Hematopoietic multipotent progenitor cell treated with erythropoietin and hydrocortisone succinate and interleukin-3 and kit ligand, for 17 days (in vitro differentiated cells): ENCODE results near the gene ENAH.

Source experiments
- DNase-seq: peaks from one replicate; pipeline ENCODE4 v3.0.0-alpha.2; 2015; ENCODE audit warnings: low spot score

The ENAH gene

DNA sequence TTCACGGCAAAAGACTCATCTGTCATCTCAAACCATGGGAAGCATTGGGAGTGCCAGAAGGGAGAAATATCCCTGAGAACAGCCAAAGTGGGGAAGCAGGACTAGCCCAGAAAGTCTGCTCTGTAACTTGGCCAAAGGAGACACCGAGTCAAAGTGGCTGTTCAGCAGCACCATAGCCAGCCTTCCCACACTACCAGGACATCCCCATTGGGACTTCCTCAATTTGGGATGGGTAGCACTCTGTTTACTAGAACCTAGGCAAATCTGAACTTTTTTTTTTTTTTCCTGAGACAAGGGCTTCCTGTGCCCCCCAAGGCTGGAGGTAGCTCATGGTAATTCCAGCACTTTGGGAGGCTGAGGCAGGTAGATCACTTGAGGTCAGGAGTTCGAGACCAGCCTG is 93.0 kb downstream of the ENAH start:
- DNase-seq, result no peak

- no peak for DNase-seq
Observed at GRCh38 chr1:225559326-225559725, 93.6 kb downstream of the ENAH start.

- DNase-seq, result no peak
Observed at GRCh38 chr1:225556694-225557093, 96.2 kb downstream of the ENAH start.

GRCh38 chr1:225555821-225556220 is 97.1 kb downstream of the ENAH start:
- DNase-seq, result no peak

DNA sequence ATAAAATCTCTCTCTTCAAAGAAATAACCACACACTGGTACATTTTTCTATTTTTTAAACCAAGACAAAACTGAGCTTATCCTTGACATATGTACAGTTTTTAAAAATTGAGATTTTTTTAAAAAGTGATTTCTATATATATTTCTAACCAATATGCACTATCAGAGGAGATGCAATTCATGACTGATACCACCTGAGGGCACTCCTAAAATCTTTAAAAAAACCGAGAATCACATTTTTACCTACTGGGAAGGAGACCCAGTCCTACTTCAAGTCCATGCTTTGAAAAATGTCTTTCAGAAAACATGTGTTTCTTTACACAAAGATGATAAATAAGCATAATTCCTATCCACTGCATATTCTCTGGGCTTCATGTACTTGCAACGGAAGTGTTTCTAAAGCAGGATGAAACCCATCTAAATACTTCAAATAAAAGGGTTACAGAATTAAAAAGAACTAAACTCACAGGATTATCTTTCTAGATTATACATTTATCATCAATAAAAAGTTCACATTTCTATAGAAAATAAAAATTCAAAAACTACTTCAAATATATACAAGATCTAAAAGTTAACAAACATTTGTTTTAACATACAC is 98.6 kb downstream of the ENAH start:
- no peak for DNase-seq

DNA sequence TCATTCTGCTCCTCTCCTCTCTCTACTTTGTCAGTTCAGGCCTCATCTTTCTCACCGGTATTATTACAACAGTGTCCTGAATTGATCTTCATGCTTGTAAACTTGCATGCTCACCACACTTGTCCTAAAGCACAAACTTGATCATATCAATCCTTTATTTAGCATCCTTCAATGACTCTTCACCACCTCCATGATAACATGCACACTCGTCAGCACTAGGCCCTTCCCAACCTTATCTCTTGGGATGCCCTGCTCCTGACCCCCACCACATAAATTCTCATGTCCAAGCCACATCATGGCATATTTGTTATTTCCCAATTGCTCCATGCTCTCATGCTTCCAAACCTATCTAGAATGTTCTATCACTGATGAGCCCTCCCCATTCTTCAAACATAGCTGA is 103.1 kb downstream of the ENAH start:
- DNase-seq, result no peak

DNA sequence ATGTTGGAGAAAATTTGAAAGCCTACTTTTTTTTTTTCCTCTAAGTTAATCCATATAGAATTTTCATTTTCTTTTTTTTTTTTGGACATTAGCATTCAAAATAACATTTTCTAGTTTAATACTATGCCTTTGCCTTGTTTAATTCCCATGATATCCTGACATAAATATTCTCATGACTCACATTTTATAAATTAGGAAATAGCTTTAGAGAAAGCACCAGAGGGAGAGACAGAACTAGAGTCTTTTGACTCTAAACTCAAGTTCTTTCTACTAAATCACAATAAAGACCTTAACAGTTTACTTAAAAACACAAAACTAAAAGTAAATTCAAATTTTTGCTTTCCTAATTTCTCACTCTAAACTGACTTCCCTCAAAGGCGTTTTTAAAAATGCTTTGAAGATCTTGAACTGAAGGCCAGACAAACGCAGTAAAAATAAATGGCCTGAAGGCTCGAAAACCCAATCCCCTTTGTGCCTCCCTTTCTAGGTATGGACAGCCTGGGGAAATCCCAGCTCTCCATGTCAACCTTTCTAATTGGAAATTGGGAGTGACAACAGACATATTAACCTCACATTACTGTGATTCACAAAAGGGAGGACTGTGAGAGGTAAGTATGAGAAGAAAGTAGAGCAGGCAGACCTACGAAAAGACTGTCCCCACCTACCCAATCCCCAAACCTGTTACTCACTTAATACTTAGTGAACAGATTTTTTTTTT is 104.6 kb downstream of the ENAH start:
- no peak for DNase-seq

DNA sequence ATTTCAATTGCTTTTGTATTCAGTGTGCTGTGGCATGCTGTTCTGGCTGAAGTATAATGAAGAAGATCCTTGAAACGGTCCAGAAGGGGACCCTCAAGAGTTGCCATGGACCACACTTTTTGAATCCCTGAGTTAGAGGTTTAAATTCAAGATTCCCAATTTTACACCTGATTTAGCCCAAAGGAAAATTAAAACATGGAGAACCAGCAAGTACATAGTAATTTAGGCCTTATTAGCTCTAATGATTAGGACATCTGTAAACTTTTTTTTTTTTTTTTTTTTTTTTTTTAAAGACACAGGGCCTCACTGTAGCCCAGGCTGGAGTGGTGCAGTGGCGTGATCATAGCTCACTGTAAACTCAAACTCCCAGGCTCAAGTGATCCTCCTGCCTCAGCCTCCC is 107.3 kb downstream of the ENAH start:
- DNase-seq, result no peak

GRCh38 chr1:225544924-225545323 is 108.0 kb downstream of the ENAH start:
- DNase-seq, result no peak

DNA sequence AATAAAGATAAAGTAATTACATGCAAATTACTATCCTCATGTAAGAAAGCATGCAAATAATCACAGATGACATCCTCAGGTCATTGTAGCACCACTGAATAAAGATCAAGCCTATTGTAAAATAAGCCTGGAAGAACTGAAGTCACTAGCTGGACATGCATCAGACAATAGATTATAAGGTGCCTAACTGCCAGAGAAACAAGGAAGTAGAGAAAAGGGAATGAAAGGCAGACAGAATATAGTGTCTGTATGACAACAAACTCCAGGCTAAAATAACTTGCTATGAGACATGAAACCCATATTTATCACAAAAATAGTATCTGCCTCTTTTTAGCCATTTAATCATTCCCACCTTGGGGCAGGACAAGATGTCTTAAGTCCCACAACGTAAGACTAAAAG is 108.7 kb downstream of the ENAH start:
- DNase-seq, result no peak

DNA sequence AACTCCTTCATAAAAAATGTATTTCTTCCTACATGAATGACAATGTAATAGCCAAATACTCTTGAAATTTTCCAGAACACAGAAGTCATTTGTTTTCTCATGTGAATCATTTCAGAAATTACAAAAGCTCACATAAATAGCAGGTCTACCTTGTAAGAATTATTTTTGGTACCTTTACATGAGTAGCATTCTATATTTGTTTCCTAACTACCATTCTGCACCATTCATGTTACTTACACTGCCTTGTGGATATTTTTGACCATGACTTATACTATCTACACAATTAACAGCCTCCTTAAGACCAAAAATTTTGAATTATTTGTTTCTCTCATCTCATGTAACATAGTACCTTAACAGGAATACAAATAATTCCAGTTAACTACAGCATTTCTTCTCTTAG is 109.6 kb downstream of the ENAH start:
- no peak for DNase-seq

GRCh38 chr1:225541383-225541782 is 111.5 kb downstream of the ENAH start:
- DNase-seq, result no peak

- no peak for DNase-seq
Observed at GRCh38 chr1:225539575-225539974, 113.3 kb downstream of the ENAH start.

- no peak for DNase-seq
Observed at GRCh38 chr1:225539069-225539468, 113.9 kb downstream of the ENAH start.

DNA sequence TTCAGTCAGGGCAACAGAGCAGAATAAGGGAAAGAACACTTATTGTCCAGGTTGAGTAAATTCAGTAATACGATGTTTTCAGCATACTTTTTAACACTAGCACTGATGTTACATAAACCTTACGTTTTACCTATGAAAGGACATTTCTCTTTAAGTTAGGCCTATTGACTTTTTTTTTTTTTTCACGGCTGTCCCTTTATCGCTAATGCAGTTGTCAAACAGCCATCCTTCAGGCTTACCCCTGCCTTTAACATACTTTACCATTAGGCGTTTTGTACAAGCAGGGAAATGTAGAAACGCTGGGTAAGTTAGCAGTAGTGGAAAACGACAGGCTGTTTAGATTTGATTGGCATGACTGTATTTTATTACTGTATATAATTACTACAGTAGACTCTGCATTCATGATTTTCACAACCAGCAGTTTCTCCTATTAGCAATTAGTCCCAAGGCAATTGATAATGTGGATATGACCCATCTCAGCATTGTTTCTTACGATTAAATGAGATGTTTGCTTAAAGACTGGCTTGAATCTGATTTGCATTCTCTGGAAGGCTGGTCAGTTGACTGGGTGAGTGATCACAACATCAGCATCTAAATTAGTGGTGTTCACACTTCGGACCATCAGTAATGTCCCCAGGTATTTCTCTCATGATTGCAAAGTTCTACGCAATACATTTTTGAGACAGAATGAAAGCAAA is 115.2 kb downstream of the ENAH start:
- no peak for DNase-seq

- DNase-seq, result no peak
Observed at GRCh38 chr1:225535280-225535679, 117.6 kb downstream of the ENAH start.

GRCh38 chr1:225534772-225535171 is 118.2 kb downstream of the ENAH start:
- DNase-seq, result no peak

GRCh38 chr1:225534135-225534534 is 118.8 kb downstream of the ENAH start:
- DNase-seq, result no peak

- no peak for DNase-seq
Observed at GRCh38 chr1:225533238-225533637, 119.7 kb downstream of the ENAH start.

- DNase-seq, result no peak
Observed at GRCh38 chr1:225532240-225532944, 120.5 kb downstream of the ENAH start.

DNA sequence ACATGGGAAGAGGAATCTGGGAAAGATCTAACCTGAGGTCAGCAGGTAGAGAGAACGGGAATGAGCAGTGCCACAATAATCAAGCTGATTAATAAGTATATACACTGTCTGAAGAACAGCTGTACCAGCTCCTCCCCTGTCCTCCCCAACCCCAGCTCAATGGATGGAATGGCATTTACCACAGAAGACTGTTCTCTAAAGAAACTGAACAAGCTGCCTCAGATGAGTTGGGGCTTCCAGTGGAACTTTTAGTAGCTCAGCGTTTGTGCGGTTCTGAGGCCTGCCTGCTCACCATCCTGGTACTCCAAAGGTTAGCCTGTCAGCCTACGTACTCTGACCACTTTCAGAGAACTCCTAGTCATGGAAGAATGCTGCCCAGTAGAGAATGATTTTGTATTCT is 123.2 kb downstream of the ENAH start:
- no peak for DNase-seq

DNA sequence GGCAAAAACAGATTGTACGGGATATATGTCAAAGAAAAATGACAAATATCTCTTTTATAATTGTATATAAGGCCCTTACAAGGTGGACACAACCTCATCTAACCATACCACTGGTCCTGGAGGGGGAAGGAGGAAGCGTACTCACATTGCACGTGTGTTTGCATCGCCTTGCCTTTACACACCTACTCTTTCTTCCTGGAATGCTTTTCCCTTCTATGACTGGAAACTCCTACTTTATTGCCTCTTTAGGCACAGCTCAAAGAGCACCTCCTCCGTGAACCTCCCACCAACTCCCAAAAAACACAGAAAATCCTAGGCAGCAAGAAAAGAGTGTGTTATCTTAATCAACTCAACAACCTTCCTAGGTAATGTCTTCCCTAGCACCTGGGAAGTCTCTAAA is 125.3 kb downstream of the ENAH start:
- DNase-seq, result no peak

DNA sequence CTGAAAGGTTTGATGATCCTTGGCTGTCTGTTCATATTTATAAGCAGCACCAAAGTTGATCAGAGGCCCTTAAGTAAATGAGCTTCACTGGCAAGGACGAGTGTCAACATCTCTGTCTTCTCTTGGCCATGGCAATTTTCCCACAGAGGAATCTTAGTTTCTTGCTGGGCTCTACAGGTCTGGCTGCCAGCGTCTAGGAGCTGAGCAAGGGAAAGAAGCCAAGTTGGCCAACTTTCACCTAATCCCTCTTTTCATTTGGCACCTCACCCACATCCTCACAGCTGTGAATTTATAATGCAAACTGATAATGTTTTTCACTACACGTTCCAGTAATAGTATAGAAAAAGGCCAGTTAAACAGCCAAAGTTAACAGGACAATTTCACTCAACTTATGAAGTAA is 126.0 kb downstream of the ENAH start:
- no peak for DNase-seq
